GM12872 (cell line): ENCODE measurements around the gene RAP1GAP.
A peak's percentile ranks its signal among the peaks of the same experiment; 100 is the strongest.

Experiments
- TF ChIP-seq, protein P1 (sequence below): IDR thresholded peaks from 3 replicates; pipeline ENCODE4 v1.5.1; 2011; ENCODE audit warnings: low read depth, mild to moderate bottlenecking, low read length, moderate library complexity; ENCODE audit not compliant: insufficient read depth

The RAP1GAP gene

DNA sequence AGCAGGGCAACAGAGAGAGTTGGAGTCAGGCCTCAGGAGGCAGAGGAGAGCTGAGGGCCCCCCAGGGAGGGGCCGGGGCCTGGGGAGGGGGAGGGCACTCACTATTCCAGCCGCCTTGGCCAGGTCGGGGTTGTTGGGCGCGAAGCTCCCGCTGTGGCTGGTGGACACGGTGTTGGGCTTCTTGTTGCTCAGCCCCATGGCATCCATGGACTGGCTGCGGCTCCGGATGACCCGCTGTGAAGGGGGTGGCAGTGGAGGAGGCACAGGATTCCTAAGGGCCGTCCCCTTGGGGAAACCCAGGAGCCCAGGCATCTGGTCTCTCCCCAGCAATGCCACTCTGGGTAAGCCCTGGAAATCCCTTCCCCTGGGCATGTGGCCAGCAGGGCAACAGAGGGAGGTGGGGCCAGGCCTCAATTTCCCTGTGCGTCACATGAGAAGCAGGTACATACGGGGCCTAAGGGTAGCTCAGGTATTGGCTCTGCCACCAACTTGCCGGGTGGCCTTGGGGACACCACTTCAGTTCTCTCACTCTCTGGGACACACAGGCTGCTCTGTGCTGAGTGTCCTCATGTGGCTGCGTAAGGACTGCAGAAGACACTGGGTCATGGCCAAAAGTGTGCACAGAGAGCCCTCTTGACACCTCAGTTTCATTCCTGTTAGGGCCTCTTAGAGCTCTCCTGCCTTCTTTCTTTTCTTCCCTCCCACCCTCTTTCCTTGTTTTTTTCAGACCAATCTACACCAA, 63.0 kb downstream of the RAP1GAP start:
- TF ChIP-seq, protein P1, sequence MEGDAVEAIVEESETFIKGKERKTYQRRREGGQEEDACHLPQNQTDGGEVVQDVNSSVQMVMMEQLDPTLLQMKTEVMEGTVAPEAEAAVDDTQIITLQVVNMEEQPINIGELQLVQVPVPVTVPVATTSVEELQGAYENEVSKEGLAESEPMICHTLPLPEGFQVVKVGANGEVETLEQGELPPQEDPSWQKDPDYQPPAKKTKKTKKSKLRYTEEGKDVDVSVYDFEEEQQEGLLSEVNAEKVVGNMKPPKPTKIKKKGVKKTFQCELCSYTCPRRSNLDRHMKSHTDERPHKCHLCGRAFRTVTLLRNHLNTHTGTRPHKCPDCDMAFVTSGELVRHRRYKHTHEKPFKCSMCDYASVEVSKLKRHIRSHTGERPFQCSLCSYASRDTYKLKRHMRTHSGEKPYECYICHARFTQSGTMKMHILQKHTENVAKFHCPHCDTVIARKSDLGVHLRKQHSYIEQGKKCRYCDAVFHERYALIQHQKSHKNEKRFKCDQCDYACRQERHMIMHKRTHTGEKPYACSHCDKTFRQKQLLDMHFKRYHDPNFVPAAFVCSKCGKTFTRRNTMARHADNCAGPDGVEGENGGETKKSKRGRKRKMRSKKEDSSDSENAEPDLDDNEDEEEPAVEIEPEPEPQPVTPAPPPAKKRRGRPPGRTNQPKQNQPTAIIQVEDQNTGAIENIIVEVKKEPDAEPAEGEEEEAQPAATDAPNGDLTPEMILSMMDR, result no peak

DNA sequence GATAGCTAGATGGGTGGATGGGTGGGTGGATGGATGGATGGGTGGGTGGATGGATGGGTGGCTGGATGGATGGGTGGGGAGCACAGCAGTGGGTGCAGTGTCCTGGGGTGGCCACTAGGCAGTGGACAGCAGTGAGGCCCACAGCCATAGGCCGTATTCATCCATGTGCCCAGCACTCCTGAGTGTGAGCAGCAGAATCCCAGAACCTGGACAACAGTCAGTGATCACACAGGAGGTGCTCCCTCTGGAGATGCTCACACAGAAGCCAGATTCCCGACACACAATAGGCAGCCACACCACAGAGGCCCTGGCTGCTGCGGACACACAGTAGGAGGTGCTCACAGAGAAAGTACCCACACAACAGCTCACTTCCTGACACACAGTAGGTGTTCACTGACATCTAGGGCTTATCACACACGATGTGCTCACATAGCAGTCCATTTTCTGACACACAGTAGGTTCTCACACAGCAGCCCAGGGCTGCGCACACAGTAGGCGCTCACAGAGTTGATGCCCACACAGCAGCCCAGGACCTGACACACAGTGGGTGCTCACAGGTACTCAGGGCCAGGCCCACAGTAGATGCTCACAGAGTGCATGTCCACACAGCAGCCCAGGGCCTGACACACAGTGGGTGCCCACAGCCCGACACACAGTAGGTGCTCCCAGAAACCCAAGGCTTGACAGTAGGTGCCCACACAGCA, 64.0 kb downstream of the RAP1GAP start:
- TF ChIP-seq, protein P1, result 0 out of 3 replicates have a peak, but pooled peaks have one; percentile 13

DNA sequence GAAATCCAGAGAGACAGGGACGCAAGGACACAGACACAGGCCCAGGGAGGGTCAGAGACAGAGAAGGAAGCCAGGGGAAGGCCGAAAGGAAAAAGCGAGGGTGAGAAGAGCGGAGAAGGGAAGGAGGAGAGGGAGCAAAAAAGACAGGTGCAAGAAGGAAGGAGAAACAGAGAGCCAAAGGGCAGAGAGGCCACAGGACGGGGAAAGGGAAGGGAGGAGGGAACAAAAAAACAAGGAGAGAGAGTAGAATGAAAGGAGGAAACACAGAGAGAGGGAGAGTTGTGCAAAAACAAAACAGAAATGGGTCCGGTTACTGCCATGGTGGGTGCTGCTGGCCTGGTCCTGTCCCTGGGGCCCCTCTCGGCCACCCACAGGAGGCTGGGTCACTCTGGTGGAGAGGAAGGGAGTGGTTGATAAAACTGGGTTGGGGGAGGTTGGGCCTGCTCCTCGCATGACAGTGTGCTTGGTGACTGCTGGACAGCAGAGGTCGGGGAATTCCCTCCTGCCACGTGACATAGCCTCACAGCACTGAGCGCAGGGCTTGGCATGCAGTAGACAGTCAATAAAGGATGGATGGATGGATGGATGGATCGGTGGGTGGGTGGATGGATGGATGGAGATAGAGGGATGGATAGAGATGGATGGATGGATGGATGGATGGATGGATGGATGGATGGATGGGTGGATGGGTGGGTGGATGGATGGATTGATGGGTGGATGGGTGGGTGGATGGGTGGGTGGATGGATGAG, 64.8 kb downstream of the RAP1GAP start:
- TF ChIP-seq, protein P1, result no peak

DNA sequence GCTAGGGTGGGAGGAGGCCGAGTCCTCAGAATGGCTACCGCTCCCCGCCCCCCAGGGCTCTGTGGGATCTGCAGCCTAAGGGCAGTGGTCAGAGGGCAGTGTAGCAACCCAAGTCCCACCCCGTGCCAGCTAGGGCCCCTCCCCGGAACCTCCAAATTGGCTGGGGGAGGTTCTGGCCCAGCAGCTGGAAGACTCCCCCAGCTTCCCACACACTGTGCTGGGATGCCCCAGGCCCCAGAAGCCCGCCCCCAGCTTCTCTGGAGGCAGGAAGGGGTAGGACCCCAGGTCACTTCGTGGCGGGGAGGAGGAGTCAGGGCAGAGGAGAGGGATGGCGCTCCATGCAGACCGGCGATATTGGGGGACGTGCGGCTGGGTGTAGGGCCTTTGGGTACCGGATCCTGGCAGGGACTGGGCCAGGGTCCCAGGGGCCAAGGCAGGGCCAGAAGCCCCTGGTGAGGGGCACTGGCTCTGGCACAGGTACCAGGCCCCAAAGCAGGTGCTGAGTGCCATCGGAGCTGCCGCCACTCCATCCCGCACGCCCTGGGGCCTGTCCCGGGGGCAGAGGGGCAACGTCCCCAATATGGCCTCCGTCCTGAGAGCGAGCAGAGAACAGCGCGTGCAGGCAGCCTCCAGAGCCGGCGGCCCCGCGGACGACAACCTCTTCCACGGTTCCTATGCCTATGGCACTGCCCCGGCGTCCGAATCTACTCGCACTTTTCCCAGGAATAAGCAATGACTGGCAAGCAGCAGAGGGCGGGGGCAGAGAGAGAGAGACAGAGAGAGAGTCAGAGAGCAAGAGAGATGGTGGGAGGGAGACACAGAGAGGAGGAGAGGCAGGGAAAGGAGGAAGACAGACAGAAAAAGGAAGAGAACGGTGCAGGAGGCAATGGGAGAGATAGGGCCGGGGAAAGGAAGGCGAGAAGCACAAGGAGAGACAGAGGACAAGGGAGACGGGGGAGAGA, 65.7 kb downstream of the RAP1GAP start:
- TF ChIP-seq, protein P1, result no peak

DNA sequence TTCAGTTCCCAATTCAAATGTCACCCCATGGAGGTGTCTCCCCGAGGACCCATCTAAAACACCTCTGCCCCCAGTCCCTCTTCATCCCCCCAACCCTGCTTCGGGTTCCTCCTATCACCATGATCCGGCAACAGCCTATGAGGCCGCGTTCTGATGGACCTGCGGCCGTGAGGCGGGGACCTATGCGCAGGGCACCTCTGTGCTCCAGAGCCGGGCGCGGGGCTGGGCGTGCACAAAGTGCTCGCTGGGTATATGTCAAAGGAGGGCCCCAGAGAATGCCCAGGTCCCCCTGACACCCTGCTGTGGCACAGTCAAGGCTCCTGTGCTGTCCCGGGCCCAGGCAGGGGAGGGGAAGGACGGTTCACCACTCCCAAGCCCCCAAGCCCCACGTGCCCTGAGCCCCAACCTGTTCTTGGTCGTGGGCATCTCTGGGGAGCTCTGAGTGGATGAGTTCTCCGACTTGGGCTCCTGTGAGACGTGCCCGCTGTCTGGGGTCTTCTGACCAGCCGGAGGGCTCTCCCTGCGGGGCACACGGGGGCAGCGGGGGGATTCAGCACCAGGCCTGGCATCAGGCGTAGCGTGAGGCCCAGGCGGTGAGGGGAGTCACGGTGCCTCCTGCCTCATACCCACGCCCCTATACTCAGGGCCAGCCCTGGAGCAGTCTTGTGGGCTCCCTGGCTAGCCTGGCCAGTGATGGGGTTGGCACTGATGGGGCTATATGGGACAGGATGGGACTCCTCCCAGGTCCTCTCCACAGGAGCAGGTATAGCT, 67.7 kb downstream of the RAP1GAP start:
- TF ChIP-seq, protein P1, result no peak

DNA sequence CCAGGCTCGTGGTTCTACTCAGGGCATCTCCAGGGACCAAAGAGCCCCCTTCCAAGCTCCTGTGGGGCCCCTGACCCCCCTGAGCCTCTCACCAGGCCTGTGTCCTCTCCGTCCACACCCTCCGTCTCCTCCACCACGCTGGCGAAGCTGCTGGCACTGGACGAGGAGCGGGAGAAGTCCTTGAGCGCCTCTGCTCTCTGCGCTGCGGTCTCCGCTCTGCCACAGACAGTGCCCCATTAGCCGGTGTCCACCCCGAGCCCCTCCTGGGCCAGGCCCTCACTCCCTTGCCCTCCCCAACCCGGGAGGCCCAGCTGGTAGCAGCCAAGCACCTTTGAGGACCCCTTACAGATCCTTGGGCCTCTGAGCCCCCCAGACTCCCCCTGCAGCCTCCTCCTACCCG, 69.8 kb downstream of the RAP1GAP start:
- TF ChIP-seq, protein P1, result no peak
